H9 (cell line): ENCODE measurements around the gene POU1F1. TPM values are rescaled to one million over a fixed set of nuclear protein-coding genes. Genes with fewer than 3 reads are reported as not detected.

ENCODE experiments used
- DNase-seq: peaks from one replicate; pipeline ENCODE4 v3.0.0-alpha.2; 2017
- H2AFZ ChIP-seq: one replicate; pipeline ENCODE4 v1.6.1; 2013; ENCODE audit warnings: mild to moderate bottlenecking, low read length, control low read depth, moderate library complexity
- H2AK5ac ChIP-seq: 2 replicates; pipeline ENCODE4 v1.6.1; 2013; ENCODE audit warnings: low read length, control low read depth, mixed read lengths; ENCODE audit not compliant: insufficient read length
- H2BK120ac ChIP-seq: one replicate; pipeline ENCODE4 v1.6.1; 2013; ENCODE audit warnings: low read depth, mild to moderate bottlenecking, low read length, control low read depth, inconsistent platforms; ENCODE audit not compliant: poor library complexity, severe bottlenecking
- H2BK12ac ChIP-seq: 2 replicates; pipeline ENCODE4 v1.6.1; 2013; ENCODE audit warnings: low read length, control low read depth, mixed read lengths, low read depth; ENCODE audit not compliant: insufficient read length
- H2BK15ac ChIP-seq: 2 replicates; pipeline ENCODE4 v1.6.1; 2013; ENCODE audit warnings: low read depth, low read length, control low read depth
- H2BK20ac ChIP-seq: one replicate; pipeline ENCODE4 v1.6.1; 2013; ENCODE audit warnings: low read depth, mild to moderate bottlenecking, low read length, control low read depth, inconsistent platforms; ENCODE audit not compliant: poor library complexity, severe bottlenecking
- H2BK5ac ChIP-seq: 2 replicates; pipeline ENCODE4 v1.6.1; 2013; ENCODE audit warnings: low read length, control low read depth, mixed read lengths; ENCODE audit not compliant: insufficient read length
- H3K14ac ChIP-seq: 2 replicates; pipeline ENCODE4 v1.6.1; 2013; ENCODE audit warnings: low read length, control low read depth; ENCODE audit not compliant: insufficient read depth
- H3K18ac ChIP-seq: 2 replicates; pipeline ENCODE4 v1.6.1; 2013; ENCODE audit warnings: low read depth, mild to moderate bottlenecking, mixed read lengths, low read length, control low read depth; ENCODE audit not compliant: insufficient read length
- H3K23ac ChIP-seq: 2 replicates; pipeline ENCODE4 v1.6.1; 2013; ENCODE audit warnings: low read length, control low read depth, mixed read lengths, low read depth; ENCODE audit not compliant: insufficient read length
- H3K23me2 ChIP-seq: 2 replicates; pipeline ENCODE4 v1.6.1; 2013; ENCODE audit warnings: low read depth, mild to moderate bottlenecking, mixed read lengths, low read length, control low read depth; ENCODE audit not compliant: insufficient read length, poor library complexity, severe bottlenecking
- H3K27ac ChIP-seq: 2 replicates; pipeline ENCODE4 v1.5.1; 2013; ENCODE audit warnings: low read length, control low read depth, mixed read lengths, low read depth; ENCODE audit not compliant: insufficient read length
- H3K27me3 ChIP-seq: 2 replicates; pipeline ENCODE4 v1.6.1; 2013; ENCODE audit warnings: low read length, control low read depth, inconsistent platforms; ENCODE audit not compliant: insufficient read depth
- H3K4ac ChIP-seq: 2 replicates; pipeline ENCODE4 v1.6.1; 2013; ENCODE audit warnings: low read depth, mild to moderate bottlenecking, control low read depth, inconsistent platforms, low read length, moderate library complexity
- H3K4me1 ChIP-seq: 2 replicates; pipeline ENCODE4 v1.6.1; 2013; ENCODE audit warnings: low read length, control low read depth, inconsistent platforms; ENCODE audit not compliant: insufficient read depth
- H3K4me2 ChIP-seq: 2 replicates; pipeline ENCODE4 v1.6.1; 2013; ENCODE audit warnings: low read length, control low read depth, mixed read lengths; ENCODE audit not compliant: insufficient read length, insufficient read depth
- H3K56ac ChIP-seq: 2 replicates; pipeline ENCODE4 v1.6.1; 2013; ENCODE audit warnings: low read depth, mild to moderate bottlenecking, mixed read lengths, low read length, control low read depth; ENCODE audit not compliant: insufficient read length
- H3K79me1 ChIP-seq: 2 replicates; pipeline ENCODE4 v1.6.1; 2013; ENCODE audit warnings: low read depth, mild to moderate bottlenecking, moderate library complexity, low read length, control low read depth, inconsistent platforms; ENCODE audit not compliant: insufficient read depth, poor library complexity, severe bottlenecking
- H3K79me2 ChIP-seq: 2 replicates; pipeline ENCODE4 v1.6.1; 2013; ENCODE audit warnings: low read length, control low read depth, inconsistent platforms; ENCODE audit not compliant: insufficient read depth
- H3K9ac ChIP-seq: 2 replicates; pipeline ENCODE4 v1.6.1; 2013; ENCODE audit warnings: low read length, control low read depth, mixed read lengths; ENCODE audit not compliant: insufficient read length; ENCODE audit errors: extremely low read depth
- H3K9me3 ChIP-seq: one replicate; pipeline ENCODE4 v1.6.1; 2013; ENCODE audit warnings: low read depth, low read length, inconsistent platforms; ENCODE audit not compliant: control insufficient read depth
- H3T11ph ChIP-seq: one replicate; pipeline ENCODE4 v1.6.1; 2013; ENCODE audit warnings: mild to moderate bottlenecking, low read length, control low read depth, inconsistent platforms
- H4K20me1 ChIP-seq: one replicate; pipeline ENCODE4 v1.6.1; 2013; ENCODE audit not compliant: control insufficient read depth, insufficient read length, insufficient read depth
- H4K5ac ChIP-seq: 2 replicates; pipeline ENCODE4 v1.6.1; 2013; ENCODE audit warnings: low read depth, mild to moderate bottlenecking, mixed read lengths, low read length, control low read depth; ENCODE audit not compliant: insufficient read length
- H4K8ac ChIP-seq: replicated peaks from 2 replicates; pipeline ENCODE4 v1.6.1; 2013; ENCODE audit warnings: low read length, control low read depth, mixed read lengths, low read depth; ENCODE audit not compliant: insufficient read length
- H4K91ac ChIP-seq: 2 replicates; pipeline ENCODE4 v1.6.1; 2013; ENCODE audit warnings: low read depth, mild to moderate bottlenecking, moderate library complexity, mixed read lengths, low read length, control low read depth; ENCODE audit not compliant: insufficient read length
- H3K27ac Mint-ChIP-seq, 3 experiments: 2 replicates in 2 of 3; 3 replicates in 1 of 3; pipeline ENCODE4 v1.8.0; 2020 to 2021; ENCODE audit warnings: mixed read lengths in 3 of 3, mild to moderate bottlenecking in 1 of 3, moderate library complexity in 1 of 3
- H3K27me3 Mint-ChIP-seq: 2 replicates; pipeline ENCODE4 v1.8.0; 2021; ENCODE audit warnings: low read depth, mild to moderate bottlenecking, moderate library complexity, mixed read lengths
- H3K36me3 Mint-ChIP-seq, 3 experiments: 2 replicates in 2 of 3; 3 replicates in 1 of 3; pipeline ENCODE4 v1.8.0; 2020 to 2021; ENCODE audit warnings: low read depth in 3 of 3, mixed read lengths in 3 of 3; ENCODE audit not compliant: insufficient read depth in 1 of 3
- H3K4me1 Mint-ChIP-seq, 2 experiments: 2 replicates each; pipeline ENCODE4 v1.8.0; 2020; ENCODE audit warnings: mixed read lengths in 2 of 2
- H3K4me3 Mint-ChIP-seq, 2 experiments: 2 replicates in 1 of 2; 3 replicates in 1 of 2; pipeline ENCODE4 v1.8.0; 2020 to 2021; ENCODE audit warnings: mild to moderate bottlenecking in 2 of 2, mixed read lengths in 2 of 2, moderate library complexity in 1 of 2
- H3K9me3 Mint-ChIP-seq, 2 experiments: 2 replicates in 1 of 2; 3 replicates in 1 of 2; pipeline ENCODE4 v1.8.0; 2020; ENCODE audit warnings: mild to moderate bottlenecking in 2 of 2, mixed read lengths in 2 of 2, moderate library complexity in 1 of 2
- WGBS: extraction: QIAGEN DNeasy Blood & Tissue Kit; methylation state at CpG from one replicate; pipeline ENCODE4 v1.1.7; 2013; ENCODE audit warnings: missing lambda C conversion rate, low lambda C conversion rate, mixed read lengths; ENCODE audit not compliant: insufficient read length; ENCODE audit errors: extremely low coverage; 5-methylcytosine and 5-hydroxymethylcytosine counted together
- total RNA-seq: library from RNA; stranded (reverse); gene quantifications from 2 replicates; pipeline ENCODE4 v1.2.1, GENCODE V29; 2021
- TF ChIP-seq, protein P1 (sequence below): fragments of 200-600 bp; sonication (generic); conservative IDR thresholded peaks from 3 replicates; pipeline ENCODE4 v1.8.0; 2021; ENCODE audit warnings: antibody characterized with exemption, mild to moderate bottlenecking

POU1F1 gene
- total RNA-seq, 1 experiment from 2014 or later: not detected

DNA sequence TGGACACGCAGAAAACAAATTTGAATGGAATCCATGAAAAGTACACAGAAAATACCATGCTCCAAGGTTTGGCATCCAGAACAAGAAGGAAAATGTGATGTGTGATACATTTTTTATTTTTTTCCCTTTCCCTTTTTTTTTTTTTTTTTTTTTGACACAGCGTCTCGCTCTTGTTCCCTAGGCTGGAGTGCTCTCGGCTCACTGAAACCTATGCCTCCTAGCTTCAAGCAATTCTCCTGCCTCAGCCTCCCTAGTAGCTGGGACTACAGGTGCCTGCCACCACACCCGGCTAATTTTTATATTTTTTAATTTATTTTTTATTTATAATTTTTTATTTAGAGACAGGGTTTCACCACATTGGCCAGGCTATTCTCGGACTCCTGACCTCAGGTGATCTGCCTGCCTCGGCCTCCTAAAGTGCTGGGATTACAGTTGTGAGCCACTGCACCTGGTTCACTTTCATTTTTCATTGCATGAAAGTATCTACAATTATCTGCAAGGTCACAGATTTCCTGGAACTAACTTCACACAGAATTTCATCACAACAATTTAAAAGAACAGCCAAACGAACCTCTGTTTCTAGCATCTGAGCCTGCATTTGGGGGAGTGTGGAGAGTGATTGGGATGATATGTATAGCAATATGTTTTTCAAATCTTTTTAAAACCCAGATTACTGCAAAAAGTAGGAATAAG is 8.3 kb downstream of the POU1F1 start:
- H3K9ac ChIP-seq: no peak overlapping the region
- no peak overlapping the region for H2AFZ ChIP-seq
- no peaks in the 10 kb centered on the region for H3K23me2 ChIP-seq
- TF ChIP-seq, protein P1, sequence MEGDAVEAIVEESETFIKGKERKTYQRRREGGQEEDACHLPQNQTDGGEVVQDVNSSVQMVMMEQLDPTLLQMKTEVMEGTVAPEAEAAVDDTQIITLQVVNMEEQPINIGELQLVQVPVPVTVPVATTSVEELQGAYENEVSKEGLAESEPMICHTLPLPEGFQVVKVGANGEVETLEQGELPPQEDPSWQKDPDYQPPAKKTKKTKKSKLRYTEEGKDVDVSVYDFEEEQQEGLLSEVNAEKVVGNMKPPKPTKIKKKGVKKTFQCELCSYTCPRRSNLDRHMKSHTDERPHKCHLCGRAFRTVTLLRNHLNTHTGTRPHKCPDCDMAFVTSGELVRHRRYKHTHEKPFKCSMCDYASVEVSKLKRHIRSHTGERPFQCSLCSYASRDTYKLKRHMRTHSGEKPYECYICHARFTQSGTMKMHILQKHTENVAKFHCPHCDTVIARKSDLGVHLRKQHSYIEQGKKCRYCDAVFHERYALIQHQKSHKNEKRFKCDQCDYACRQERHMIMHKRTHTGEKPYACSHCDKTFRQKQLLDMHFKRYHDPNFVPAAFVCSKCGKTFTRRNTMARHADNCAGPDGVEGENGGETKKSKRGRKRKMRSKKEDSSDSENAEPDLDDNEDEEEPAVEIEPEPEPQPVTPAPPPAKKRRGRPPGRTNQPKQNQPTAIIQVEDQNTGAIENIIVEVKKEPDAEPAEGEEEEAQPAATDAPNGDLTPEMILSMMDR: no peak
- H3K79me1 ChIP-seq: no peaks in the 10 kb centered on the region
- no peak overlapping the region for H2BK20ac ChIP-seq
- no peak overlapping the region for H2BK120ac ChIP-seq
- no peak overlapping the region for H3K4ac ChIP-seq
- no peak overlapping the region for H2BK12ac ChIP-seq
- WGBS: no CpG with 5 or more reads among the region's 8 CpGs
- H2BK15ac ChIP-seq: no peak overlapping the region
- no peak overlapping the region for H4K5ac ChIP-seq
- Mint-ChIP-seq H3K4me3 (no peak overlapping the region), H3K9me3 (no peaks in the 10 kb centered on the region), H3K4me1 (no peaks in the 10 kb centered on the region), H3K36me3 (no peaks in the 10 kb centered on the region), H3K27ac (no peak overlapping the region; a peak in 1 of 7 replicates), H3K27me3 (no peaks in the 10 kb centered on the region)
- no peaks in the 10 kb centered on the region for H4K20me1 ChIP-seq
- no peak overlapping the region for H3K4me2 ChIP-seq
- DNase-seq: no peak
- H3K79me2 ChIP-seq: no peaks in the 10 kb centered on the region
- H3K27me3 ChIP-seq: no peaks in the 10 kb centered on the region
- no peak overlapping the region for H3K27ac ChIP-seq
- no peak overlapping the region for H2BK5ac ChIP-seq
- H3T11ph ChIP-seq: no peak overlapping the region
- H3K4me1 ChIP-seq: no peaks in the 10 kb centered on the region
- H3K14ac ChIP-seq: no peak overlapping the region
- H4K8ac ChIP-seq: no peak overlapping the region
- no peak overlapping the region for H3K56ac ChIP-seq
- no peak overlapping the region for H3K18ac ChIP-seq
- H4K91ac ChIP-seq: no peak overlapping the region
- H3K9me3 ChIP-seq: no peaks in the 10 kb centered on the region
- H2AK5ac ChIP-seq: no peak overlapping the region
- H3K23ac ChIP-seq: no peak overlapping the region
